HL-60/S4 treated with retinoic acid at 250 ng/mL for 4 days and 3 days (cell line): ENCODE measurements around the gene ZMYND10.
"Not testable (repeated sequence)": the region's sequence is repeated elsewhere in the genome, so short reads cannot be mapped to it uniquely, and the experiment has no call there.

ENCODE experiments used
- in situ Hi-C: fragments of 300-500 bp; cut with MboI; formaldehyde crosslinking; loops from 2 replicates; pipeline ENCODE4 v1.7.0; 2022; ENCODE audit warnings: low sequenced_read_pairs

The ZMYND10 gene

GRCh38 chr3:50314816-50315215 lies 30.7 kb downstream of the ZMYND10 start:
- in situ Hi-C loops = no loop called here

DNA sequence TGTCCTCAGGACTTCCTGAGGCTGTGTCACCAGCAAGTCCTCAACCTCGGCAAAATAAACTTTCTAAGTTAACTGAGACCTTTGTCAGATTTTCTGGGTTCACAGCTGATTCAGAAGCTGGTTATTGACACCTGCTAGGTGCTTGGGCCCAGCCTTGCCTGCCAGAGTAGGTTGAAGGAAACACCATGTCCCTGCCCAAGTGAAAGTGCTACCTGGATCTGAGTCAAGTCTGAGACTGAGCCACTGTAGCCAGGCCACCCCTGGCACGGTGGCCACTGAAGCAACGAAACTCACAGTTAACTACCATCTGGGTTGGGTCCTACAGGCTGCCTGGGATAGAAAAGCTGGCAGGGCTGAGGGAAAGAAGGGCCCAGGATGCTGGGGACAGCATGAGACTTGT lies 31.2 kb downstream of the ZMYND10 start:
- in situ Hi-C loops = no loop called here

GRCh38 chr3:50312041-50312440 lies 33.5 kb downstream of the ZMYND10 start:
- in situ Hi-C loops = not testable (repeated sequence)

GRCh38 chr3:50304601-50305000 lies 40.9 kb downstream of the ZMYND10 start:
- in situ Hi-C loops = no loop called here

DNA sequence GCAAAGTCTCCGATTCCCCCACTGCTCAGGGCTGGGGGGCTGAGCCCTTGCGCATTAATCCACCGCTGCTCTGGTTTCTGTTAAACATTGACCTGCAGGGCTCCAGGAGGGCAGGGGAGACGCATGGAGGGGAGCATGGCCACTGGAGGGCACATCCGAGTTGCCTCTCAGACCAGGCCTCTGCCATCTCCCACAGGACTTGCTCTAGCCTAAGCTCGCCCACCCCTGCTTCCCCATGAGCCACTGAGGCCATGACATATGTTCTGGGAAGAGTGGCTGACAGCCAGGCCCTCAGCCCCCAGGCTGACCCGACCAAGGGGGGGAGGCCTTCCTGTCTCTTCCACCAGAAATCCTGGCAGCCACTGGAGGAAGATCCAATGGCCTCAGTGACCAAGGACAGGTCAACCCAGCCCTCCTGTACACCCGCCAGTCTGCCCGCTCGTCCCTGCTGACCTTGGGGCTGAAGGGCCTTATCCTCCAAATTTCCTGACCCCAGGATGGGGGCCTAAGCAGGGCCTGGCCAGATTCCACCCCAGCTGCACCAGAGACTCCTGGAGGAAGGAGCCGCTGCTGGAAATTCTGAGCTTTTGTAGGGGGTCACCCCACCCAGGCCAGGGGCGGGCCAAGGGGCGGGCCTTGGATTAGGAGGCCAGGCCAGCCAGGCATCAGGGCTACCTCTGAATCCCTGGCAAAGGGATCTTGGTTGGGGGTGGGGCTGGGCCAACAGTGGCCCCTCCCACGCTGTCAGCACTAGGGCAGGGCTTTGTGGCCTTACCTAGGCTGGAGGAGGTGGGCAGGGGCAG lies 42.3 kb downstream of the ZMYND10 start, which contains the start of gene HYAL1:
Gene HYAL1, minus strand, starts transcription at position 562 of the 803 bp plus-strand sequence. CDS start 618 bp downstream, outside the sequence.
- in situ Hi-C loops = no loop called here

- in situ Hi-C loops = no loop called here
Observed at GRCh38 chr3:50302095-50303012, 43.2 kb downstream of the ZMYND10 start.

GRCh38 chr3:50300681-50301254 lies 44.8 kb downstream of the ZMYND10 start:
- in situ Hi-C loops = no loop called here

DNA sequence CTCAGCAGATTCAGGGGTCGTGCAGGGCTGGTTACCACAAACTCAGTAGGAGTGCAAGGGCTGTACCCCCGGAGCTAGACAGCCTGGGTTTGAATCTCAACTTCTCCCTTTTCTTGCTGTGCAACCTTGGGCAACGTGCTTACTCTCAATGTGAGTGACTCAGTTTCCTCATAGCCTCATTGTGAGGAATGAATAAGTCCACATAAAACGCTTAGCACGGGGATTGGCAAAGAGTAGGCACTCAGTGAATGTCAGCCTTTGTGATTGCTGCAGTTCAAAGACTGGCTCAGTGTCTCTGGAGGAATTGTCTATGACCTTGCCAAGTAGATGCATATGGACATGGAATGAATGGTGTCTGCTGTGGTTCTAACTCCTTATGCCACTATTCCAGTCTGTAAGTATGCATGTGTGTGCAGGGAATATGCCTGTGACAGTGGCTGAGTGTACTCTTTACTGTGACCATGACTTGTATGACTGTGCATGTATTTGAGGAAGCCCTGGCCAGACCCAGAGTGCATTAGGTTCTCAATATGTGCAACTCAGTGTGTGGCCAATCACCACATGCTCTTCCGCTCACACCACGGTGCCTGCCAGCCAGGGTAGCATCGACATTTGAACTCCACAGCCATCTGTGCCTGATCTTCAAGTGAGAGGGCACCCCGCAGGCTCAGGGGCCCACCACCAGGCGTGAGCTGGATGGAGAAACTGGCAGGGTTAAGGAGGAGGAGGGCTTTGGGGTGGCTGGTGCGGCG lies 45.4 kb downstream of the ZMYND10 start:
- in situ Hi-C loops = no loop called here

GRCh38 chr3:50299638-50299928 lies 45.9 kb downstream of the ZMYND10 start:
- in situ Hi-C loops = no loop called here

DNA sequence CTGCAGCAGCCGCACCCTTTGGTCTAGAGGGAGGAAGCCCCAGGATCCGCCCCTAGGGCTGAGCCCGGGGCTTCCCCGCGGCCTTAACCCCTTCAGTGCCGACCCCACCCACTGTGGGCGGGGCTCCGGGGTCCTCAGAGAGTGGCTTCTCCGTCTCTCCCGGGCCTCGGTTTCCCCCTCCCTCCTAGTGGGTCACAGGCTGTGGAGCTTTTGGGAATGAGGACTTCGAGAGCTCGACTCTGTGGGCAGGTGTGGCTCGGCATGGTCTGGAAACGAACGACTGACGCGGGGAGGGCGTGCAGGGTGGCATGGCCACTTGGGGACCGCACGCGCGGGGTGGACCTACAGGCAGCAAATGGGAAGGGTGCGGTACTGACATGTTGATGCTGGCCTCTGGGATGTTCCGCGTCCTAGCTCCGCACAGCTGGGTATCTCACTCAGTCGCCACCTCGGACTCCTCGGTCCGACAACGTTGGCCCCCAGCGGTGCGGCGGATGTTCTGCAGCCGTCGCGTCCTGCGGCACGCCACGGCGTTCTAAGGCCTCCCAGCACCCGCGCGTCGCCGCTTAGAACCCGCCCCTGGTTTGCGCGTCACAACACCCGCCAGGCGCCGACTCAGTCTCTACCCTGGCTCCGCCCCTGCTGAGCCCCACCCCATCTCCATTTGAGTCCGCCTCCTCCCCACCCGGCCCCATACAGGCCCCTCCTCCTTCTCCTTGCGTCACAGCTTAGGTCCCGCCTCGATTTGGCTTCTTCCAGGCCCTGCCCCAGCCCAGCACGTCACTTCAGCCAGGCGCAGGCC lies 46.5 kb downstream of the ZMYND10 start, which contains the start of the genes HYAL3 and NAA80:
Gene HYAL3, minus strand, starts transcription at position 570 of the 802 bp plus-strand sequence. CDS start 3,803 bp downstream, outside the sequence.
Gene NAA80, minus strand, starts transcription at position 570 of the 802 bp plus-strand sequence. CDS start 1,942 bp downstream, outside the sequence.
- in situ Hi-C loops = no loop called here

DNA sequence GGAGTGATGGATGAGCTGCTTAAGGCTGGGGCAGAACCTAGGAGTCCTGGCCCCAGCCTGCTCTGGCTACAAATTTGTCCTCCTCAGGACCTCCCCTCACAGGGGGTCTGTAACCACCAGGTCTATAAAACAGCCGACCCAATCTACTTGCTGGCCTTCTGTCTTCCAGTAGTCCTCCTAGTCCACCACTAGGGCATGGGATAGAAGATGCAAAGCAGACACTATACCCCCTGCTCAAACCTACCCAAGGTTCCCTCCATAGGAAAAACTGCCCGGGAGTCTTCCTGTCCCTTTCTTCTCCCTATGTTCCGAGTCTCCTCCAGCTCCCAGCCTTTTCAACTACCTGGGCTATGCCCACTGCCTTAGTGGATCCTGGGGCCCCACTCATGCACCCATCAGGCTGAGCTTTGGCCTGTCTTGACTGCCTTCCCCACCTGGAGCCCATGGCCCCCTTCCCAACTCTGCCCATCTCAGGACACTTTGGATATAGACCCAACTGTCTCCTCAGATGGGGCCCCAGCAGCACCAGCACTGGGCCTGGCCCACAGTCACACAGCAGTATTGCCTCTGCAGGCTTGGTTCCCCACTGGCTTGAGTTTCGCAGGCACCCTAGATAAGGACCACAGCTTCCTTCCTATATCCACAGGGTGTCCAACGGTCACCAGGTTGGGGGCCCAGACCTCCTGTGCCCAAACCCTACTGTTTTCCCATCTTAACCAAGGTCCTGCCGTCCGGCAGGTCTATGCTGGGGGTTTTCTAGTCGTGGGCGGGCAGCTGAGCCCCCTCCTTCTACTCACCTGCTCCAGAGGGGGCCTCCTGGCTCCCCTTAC lies 47.4 kb downstream of the ZMYND10 start:
- in situ Hi-C loops = no loop called here

DNA sequence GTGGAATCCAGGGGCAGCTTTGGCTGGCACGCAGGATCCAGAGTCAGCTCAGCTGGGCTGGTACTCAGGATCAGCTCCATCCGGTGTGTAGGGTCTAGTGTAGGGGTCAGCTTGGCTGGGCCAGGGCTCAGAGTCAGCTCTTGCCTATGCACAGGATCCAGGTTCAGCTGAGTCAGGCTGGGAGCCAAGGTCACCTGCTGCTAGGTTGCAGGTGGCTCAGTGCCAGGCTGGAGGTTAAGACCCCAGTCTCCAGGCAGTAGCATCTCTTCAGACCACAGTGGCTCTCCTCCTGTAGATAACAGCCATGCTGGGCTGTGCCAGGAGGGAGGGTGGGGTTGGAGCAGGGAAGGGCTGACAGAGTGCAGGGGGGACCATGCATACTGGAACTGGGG lies 48.2 kb downstream of the ZMYND10 start:
- in situ Hi-C loops = no loop called here

GRCh38 chr3:50296721-50297383 lies 48.7 kb downstream of the ZMYND10 start:
- in situ Hi-C loops = no loop called here

DNA sequence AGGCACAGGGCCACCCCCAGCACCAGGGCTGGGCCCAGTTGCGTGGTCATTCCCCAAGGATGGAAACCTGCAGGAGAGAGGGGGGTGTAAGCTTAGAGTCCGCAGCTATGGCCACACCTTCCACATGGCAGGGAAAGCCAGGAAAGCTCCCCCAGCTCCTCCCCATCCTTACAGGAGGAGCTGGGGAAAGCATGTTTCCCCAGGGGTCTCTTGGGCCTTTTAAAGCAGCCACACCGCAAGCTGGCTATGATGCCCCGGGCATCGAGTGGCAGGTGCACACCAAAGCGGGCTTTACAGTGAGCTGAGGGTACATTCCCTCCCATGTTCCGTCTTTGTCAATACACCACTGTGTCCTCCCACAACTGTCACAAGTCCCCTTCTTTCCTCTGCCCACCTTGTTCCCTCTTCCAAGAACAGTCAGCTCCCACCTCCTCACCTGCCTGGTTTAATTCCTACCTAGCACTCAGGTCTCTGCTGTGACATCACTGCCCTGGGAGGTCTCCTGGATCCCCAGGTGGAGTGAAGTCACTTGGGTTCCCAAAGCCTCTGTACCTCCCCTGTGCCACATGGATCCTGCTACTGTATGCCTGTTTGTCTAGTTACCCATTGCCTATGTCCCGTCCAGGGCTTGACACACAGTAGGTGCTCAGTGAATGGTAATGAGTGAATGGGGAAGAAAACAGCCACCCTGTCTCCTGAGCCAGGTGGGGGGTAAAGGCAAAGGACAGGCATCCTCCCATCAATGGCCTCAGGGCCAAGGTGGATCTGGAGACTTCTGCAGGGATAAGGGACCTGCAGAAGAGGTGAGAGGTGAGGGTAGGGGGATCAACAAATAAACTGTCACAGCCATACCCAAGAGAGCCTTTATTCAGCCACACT lies 49.7 kb downstream of the ZMYND10 start:
- in situ Hi-C loops = no loop called here

DNA sequence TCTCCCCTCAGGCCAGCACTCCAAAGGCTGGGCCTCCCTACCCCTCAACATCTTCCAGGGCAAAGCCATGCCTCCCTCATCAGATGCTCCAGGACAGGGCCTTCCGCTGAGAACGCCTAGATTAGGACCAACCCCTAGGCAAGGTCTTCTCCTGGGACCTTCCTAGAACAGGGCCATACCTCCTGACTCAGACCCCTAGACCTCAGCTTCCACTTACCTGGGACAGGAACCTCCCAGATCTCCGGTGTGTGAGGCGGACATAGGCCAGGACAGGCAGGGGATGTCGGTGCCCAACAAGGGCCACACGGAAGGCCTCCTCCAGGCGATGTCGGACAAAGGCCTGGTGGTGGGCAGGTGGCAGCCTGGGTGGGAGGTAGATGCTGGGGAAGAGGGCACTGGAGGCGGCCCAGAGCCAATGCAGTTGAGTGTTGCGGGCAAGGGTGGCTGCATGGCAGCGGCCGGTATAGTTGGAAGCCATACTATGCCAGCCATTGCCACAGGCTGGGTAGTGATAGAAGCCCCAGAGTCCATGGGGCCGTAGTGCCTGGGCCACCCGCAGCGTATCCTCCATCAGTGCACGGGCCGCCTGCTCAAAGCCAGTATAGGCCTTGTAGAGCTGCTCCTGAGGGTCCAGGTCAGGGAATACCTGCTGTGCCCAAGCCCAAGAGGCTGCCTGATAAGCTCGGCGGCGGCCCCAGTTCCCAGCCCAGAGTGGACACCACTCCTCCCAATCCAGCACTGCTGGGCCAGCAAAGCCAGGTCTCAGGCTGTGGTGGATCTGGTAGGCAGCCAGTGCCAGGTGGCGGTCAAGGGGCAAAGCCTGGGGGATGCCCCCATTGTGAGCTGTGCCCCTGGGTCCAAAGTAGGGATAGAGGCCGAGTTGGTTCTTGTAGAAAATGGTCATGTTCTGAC lies 50.8 kb downstream of the ZMYND10 start:
- in situ Hi-C loops = no loop called here

DNA sequence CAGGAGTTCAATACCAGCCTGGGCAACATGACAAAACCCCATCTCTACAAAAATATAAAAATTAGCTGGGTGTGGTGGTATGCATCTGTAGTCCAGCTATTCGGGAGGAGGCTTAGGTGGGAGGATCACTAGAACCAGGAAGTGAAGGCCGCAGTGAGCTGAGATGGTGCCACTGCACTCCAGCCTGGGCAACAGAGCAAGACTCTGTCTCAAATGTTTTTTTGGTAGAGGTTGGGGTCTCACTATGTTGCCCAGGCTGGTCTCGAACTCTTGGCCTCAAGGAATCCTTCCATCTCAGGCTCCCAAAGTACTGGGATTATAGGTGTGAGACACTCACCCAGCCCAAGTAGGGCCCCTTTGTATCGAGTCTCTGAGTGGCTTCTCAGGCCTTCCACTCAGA lies 51.4 kb downstream of the ZMYND10 start:
- in situ Hi-C loops = no loop called here
